Measurements from ENCODE around the gene MCUB.
"Not testable (repeated sequence)": the region's sequence is repeated elsewhere in the genome, so short reads cannot be mapped to it uniquely, and the experiment has no call there.

Gene MCUB, protein sequence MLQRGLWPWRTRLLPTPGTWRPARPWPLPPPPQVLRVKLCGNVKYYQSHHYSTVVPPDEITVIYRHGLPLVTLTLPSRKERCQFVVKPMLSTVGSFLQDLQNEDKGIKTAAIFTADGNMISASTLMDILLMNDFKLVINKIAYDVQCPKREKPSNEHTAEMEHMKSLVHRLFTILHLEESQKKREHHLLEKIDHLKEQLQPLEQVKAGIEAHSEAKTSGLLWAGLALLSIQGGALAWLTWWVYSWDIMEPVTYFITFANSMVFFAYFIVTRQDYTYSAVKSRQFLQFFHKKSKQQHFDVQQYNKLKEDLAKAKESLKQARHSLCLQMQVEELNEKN

DNA sequence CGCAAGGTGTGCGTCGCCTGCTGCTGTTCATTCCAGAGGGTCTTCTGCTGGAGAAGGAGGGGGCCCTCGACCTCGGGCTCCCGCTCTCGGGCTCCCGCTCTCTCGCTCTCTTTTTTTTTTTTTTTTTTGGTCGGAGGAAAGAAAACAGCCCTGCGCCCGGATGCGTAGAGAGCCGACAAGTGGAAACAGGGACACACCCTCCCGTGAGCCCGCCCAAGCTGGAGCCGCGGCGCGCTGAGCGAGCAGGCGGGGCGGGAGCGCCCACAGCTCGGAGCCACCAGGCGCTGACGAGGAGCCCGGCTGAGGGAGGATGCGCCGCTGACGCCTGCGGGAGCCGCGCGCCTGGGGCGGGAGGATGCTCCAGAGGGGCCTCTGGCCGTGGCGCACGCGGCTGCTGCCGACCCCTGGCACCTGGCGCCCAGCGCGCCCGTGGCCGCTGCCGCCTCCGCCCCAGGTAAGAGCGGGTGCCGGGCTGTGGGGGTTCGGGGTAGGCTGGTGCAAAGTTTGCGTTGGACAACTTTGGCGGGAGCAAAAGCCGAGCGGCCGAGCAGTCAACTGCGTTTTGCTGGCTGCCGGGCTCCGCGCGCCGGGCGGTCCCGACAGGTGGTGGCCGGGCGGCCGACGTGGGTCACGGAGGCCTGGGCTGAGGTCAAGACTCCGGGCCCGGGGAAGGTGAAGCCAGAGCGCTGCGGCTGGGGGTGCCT, at the start of gene MCUB:
Gene MCUB (plus strand): TSS at position 264 of the 704 bp plus-strand sequence. CDS start 92 bp downstream, at position 356.
- peak; percentile 90 for DNase-seq (ENCODE audit: low spot score)

DNA sequence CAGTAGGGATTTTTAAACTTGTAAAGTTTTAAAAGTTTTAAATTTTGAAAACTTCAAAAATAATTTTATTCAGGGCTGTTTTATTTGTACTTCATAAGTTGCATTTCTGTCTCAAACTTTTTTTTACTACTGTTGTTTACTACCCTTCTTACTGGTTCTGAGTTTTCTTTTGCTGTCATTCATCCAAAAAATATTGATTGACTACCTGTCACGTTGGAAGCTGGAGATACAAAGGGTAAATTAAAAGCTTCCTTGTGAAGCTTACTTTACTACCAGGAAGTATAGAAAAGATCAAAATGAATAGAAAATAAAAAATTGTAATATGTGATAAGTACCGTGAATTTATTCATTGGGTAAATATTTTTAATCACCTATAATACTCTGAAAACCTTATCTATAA, 49.4 kb upstream of the MCUB start:
- DNase-seq (ENCODE audit: low spot score): no peak

DNA sequence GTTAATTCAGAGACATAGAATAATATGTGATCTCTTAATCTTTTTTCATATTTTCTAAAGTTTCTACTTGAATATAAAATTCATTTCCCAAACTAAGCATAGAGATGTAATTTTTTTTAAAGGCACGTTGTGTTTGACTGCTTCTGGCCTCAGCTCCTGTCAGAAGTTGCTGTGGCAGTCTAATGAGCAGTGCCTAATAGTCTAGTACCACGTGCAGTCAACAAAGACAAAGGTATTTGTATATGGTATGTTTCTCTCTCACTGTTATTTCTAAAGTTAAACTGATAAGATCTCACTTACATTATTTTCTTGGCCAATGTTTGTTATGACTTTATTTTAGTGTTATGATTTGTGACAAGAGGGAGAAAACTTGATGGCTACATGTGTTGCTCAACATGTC, 48.6 kb upstream of the MCUB start:
- DNase-seq (ENCODE audit: low spot score): no peak

DNA sequence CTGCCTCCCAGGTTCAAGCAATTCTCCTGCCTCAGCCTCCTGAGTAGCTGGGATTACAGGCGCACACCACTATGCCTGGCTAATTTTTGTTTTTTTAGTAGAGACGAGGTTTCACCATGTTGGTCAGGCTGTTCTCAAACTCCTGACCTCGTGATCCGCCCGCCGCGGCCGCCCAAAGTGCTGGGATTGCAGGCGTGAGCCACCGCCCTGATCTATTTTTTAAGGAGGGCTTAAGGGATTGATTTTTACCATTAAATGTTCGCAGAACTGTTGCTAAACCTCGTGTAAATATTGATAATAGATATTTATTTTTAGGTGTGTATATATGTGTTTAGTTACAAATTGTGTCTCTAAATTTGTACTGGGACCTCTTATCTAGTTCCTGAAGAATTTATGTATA, 46.7 kb upstream of the MCUB start:
- DNase-seq (ENCODE audit: low spot score): not testable (repeated sequence)

DNA sequence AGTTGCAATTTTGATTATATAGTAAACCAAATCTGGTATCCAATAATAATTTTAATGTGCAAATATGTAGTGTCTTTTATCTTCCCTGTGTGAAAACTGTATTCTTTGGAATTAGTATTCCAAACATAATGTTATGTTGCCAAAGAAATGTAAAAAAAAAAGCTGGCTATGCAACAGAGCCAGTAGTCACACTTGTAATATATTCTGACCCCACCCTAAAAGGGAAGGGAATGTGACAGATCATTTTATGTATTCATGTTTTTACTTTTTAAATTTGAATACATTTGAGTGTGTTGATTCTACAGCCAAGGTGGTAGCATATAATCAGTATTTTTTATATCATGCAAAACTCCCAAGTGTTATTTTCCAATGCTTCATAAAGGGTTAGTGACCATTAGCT, 27.9 kb upstream of the MCUB start:
- DNase-seq (ENCODE audit: low spot score): no peak

DNA sequence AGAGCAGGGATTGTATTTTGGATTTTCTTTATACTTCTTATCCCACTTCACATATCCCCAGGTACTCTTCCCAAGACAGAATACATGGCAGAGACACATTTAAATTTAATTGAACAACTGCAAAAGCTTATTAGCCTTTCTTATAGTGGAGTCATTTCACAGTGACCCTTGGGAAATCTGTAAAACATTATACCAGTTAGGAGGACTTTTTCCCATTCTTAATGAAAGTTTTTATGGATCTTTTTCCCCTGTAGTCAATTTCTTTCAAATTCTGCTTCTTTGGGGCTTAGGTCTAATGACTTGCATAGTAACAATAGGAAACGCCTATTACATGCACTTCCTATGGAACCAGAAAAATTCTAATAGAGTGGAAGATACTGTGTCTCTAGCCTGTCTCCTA, 14.6 kb upstream of the MCUB start:
- DNase-seq (ENCODE audit: low spot score): no peak

DNA sequence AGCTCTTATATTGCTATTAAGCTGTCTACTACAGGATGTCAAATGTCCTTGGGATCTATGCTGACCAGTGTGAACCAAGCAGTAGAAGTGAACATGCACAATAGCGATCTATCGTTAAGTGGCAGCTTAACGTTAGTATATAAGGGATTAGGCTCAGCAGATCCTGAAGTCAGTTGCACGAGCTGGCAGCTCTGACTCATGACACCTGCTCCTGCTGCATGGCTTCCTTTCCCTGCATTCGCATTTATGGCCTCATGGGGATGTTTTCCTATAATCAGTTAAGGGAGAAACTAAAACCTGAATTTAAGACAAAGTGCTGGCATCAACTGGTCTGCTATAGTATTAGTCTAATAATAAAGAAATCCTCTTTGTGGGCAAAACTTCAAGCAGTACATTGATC, 12.7 kb upstream of the MCUB start:
- no peak for DNase-seq (ENCODE audit: low spot score)

DNA sequence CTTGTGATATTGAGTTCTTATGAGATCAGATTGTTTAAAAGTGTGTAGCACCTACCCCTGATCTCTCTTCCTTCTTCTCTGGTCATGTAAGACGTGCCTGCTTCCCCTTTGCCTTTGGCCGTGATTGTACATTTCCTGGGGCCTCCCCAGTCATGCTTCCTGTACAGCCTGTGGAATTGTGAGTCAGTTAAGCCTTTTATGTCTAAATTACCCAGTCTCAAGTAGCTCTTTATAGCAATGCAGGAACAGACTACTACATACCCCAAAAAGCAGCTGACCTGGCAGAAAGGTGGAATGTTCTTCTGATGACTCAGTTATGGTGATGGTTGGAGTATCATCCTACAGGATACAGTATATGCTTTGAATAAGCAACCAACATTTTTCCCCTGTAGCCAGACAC, 11.4 kb upstream of the MCUB start:
- DNase-seq (ENCODE audit: low spot score): no peak

DNA sequence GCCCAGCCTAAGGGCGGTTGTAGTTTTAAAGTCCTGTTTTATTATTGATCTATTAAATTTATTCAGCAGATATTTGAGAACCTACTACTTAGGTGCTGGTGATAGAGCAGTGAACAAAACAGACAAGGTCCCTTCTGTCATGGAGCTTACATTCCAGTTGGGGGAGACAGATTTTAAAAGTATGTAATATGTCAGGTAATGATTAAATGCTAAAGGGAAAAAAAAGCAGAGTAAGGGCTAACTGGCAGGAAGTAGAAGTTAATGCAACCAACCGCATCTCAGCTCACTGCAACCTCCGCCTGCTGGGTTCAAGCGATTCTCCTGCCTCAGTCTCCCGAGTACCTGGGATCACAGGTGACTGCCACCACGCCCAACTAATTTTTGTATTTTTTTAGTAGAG, 7.8 kb upstream of the MCUB start:
- no peak for DNase-seq (ENCODE audit: low spot score)

DNA sequence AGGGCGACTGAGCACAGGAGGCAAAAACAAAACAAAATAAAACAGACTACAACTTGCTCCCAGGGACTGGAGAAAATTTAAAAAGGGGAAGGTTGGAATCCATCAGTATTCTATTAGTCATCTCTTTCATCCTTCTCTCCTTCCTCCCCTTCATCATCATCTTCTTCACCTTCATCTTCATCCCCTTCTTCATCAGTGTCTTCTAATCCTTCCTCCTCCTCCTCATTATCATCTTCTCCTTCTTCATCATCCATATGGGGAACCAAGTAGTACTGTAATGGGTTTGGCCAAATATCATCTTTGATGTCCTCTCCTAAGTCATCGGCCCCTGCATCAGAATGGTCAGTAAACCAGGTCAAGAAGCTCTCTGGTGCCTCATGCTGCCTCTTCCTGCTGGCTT, 6.9 kb upstream of the MCUB start:
- no peak for DNase-seq (ENCODE audit: low spot score)

DNA sequence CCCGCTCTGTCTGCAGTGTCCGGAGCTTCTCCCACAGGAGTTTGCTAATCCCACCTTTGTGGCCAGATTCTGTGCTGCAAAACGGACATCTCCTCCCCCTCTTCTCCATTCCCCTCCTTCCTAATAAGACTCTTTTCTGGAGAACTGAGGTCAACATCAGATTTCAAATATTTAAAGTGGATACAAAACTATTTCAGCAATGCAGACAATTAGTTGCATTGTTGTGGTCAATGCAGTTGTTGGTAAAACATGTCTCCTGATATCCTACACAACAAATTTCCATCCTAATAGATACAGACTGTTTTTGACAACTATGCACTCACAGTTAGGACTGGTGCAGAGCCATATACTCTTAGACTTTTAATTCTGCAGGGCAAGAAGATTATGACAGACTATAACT, 5.1 kb upstream of the MCUB start:
- no peak for DNase-seq (ENCODE audit: low spot score)

DNA sequence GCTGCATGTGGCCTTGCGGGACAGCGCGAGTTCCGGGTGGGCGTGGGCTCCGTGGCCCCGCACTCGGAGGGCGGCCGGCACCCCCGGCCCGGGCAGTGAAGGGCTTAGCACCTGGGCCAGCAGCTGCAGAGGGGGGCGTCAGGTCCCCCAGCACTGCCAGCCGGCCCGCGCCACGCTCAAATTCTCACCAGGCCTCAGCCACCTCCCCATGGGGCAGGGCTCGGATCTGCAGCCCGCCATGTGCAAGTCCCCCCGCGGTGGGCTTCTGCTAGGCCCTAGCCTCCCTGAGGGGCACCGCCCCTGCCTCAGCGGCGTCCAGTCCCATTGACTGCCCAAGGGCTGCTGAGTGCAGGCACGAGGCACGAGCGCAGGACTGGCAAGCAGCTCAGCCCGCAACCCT, 2.6 kb upstream of the MCUB start:
- no peak for DNase-seq (ENCODE audit: low spot score)

DNA sequence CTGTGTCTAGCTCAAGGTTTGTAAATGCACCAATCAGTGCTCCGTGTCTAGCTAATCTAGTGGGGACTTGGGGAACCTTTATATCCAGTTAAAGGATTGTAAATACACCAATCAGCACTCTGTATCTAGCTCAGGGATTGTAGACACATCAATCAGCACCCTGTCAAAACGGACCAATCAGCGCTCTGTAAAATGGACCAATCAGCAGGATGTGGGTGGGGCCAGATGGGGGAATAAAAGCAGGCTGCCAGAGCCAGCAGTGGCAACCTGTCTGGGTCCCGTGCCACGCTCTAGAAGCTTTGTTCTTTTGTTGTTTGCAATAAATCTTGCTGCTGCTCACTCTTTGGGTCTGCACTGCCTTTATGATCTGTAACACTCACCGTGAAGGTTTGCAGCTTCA, 2.0 kb upstream of the MCUB start:
- not testable (repeated sequence) for DNase-seq (ENCODE audit: low spot score)

DNA sequence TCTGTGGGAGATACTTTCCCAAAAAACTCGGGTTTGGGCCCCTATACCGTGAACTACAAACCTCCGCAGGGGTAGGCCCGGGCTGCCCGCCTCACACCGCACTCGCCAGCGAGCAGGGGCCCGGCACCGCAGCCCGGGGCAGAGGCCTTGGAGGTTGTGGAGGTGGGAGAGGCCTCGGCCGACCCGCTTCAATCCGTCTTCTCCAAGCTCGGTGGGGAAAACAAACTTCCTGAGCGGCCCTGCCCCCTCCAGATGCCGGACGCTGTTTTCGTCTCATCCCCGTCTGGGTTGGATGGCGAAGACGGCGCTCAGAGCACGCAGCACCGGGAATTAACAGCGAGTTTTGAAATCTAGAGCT, 442 bp upstream of the MCUB start:
- no peak for DNase-seq (ENCODE audit: low spot score)

DNA sequence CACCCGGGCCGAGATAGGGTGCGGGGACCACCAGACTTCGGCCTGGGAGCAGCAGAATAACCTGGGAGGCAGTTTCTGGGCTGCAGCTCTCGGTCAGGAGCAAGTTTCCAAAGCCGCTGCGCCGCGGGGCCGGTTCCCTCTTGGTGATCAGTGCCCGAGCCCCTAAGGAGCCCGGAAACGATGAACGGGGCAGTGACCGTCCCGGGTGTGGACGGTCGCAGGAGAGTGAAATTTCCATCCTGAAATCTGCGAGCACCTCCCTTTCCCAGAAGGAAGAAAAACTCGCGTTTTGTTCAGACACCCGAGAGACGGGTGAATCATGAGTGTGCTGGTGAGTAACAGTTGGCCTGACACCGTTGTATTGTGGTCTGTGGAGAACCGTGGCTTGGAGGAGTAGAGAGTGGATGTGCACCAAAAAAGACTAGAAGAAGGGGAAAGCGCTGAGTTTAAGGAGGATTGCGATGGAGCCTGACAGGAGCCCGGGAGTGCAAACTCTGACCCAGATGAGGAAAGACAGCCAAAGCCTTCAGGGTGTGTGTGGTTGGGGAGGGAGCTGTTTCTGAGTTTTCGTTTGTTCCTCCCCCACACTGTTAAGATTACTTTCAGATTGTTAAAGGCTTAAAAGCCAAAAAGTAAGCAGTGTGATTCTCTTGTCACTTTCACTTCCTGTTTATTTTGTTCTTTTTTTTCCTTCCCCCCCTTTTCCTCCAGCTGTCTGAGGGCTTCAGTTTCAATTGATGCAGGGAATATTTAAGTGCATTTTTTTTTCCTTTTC, 828 bp downstream of the MCUB start:
- peak; percentile 10 for DNase-seq (ENCODE audit: low spot score)

DNA sequence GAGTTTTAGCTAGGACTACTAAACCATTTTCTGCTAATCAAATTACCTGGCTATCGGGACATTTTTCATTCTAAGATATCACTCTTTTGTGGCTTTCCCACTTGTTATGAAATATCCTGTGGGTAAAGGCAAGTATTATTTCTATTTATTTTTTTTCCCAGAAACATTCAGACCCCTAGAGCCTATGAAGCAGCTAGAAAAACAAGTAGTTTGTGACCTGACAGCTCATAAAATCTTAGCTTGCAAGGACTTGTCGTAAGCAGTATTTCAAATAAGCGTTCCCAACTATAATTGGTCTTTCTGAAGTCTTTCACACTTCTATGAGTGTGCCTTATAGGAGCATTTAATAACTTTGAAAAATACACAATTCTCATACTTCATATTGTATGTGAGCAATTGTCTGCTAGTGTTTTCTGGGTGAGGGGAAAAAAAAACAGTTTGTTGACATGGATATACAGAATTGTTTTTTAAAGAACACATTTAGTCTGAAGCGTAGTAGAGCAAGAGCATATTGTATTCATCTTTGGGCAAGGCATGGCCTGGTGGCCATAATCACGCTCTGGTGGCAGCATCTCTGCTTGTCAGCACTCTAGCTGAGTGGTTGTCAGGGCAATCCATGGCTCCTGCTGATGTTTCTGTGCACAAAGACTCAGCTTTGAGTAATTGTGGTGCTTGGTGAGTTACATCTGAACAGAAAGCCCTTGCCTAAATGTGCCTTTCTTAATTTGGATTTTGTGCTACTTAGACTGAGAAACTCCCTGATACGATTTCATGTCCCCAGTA, 2.6 kb downstream of the MCUB start:
- DNase-seq (ENCODE audit: low spot score): no peak

DNA sequence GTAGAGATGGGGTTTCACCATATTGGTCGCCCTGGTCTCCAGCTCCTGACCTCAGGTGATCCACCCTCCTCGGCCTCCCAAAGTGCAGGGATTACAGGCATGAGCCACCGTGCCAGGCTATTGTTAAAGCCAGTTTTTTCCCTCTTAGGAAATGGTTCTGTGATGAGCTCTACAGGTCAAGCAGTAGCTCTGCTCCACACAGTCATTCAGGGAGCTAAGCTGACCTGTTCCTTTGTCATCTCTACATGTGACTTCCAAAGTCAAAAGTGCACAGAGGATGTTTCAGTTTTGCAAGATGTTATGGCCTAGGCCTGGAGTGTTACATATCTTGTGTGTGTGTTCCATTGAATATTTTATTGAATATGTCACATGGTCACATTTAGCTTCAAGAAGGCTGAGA, 11.4 kb downstream of the MCUB start:
- no peak for DNase-seq (ENCODE audit: low spot score)

DNA sequence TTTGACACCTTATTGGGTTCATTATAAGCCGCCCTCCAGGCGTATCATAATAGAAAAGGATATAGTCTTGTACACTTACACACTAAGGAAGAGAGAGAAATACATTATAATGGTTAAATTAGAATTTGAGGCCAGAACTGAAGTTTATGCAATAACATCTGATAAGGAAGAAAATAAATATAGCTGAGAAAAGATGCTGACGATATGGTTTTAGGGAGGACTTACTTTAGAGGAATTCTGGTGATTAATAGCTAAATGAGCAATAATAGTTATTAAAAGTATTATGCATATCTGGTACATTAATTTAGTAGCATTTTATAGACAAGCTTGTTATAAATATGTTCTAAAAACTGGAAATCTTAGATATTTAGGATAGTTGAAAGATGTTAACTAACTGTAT, 12.1 kb downstream of the MCUB start:
- DNase-seq (ENCODE audit: low spot score): no peak

DNA sequence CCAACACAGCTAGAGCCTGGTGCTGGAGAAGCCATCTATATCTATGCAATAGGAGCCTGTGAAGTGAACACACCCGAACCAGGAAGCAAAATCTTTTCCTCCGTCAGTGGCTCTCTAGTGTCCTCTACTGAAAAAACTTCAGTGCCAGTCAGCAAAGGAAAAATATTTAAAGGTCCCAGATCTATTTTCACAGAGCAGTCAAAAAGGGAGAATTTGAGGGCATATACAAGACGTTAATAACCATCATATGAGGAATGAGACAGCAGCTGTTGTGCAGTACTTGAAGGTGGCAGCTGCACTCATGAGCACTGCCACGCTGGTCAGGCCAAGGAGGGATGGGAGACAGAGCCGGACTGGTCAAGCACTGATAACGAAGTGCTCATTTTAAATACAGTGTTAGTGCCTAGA, 14.4 kb downstream of the MCUB start:
- DNase-seq (ENCODE audit: low spot score): no peak

DNA sequence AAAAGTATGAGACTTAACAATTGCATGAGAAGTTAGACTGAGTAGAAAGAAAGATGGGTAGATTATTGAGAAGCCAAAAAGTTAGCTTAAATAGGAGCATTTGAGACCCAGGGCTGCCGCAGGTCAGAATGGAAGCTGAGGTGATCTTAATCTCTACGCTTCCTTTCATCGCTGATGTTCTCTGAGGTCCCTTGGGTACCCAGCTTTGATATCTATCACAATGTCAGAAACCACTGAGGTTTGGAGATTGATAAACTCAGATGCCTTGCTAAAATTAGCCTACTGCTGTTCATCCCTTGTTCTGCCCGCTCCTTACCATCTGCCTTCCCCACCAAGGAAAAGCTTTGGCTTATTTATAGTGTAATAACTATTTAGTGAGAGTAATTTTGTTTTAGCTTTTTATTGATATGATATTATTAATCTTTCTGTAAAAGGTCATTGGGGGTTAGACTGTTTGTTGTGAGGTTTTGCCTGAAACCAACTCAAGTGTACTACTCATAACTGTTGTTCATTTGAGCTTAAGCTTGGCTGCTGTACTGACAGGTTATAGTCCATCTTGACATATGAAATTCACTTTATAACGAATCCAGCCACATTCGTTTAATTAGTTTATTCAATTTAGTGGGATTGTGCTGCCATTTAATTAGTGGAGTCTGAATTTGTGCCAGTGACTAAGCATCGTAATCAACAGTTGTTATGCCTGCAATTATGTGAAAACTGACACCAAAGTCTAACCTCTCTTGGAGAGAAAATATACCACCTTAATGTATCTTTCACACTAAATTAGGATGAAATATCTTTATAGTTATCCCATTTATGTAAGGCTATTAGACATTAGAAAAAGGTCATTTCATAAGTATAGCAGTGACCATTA, 15.1 kb downstream of the MCUB start:
- DNase-seq (ENCODE audit: low spot score): no peak

DNA sequence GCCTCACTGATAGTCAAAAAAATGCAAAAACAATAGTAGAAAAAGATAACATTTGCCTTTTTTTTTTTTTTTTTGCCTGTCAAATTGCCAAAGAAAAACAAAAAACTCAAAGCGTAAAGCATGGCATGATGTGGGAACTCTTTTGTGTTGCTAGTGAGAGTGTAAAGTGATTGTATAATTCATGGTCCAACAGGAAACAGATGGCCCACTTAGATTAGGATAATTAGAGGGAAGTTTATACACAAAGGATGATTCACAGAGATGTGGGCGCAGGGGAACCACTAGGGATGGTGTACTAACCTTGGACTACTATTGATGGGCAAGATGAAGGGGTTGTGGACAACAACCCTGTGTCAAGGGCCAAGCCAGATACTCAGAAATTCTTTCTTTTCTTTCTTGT, 16.4 kb downstream of the MCUB start:
- DNase-seq (ENCODE audit: low spot score): no peak
